ENCODE results near the gene COL24A1.
"Not testable (repeated sequence)": the region's sequence is repeated elsewhere in the genome, so short reads cannot be mapped to it uniquely, and the experiment has no call there.

Gene COL24A1

GRCh38 chr1:86152887-86153286 lies 3.7 kb downstream of the COL24A1 start:
- DNase-seq (ENCODE audit: low read depth), result no peak

GRCh38 chr1:86151427-86151826 lies 5.1 kb downstream of the COL24A1 start:
- no peak for DNase-seq (ENCODE audit: low read depth)

DNA sequence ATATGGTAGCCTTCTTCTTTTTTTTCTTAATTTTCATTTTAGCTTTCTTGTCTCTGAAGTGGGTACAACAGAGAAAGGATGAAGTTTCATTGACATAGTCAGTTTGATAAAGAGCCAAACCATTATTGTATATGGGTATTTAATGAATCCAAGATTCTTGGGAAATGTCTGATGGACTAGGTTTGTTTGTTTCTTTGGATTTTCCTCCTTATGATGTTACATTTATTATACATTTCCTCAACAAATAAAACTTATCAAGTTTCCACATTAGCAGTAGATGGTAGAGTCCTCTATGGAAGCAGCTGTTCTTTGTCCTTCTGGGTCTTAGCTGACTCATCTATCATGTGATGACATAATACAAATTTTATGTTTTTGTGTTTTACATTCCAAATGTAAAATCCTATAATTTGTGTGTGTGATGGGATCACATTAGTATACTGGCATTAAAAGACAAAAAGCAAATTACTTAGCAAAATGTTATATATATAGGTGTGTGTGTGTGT lies 6.0 kb downstream of the COL24A1 start:
- DNase-seq (ENCODE audit: low read depth), result no peak

GRCh38 chr1:86149591-86149990 lies 7.0 kb downstream of the COL24A1 start:
- DNase-seq (ENCODE audit: low read depth), result no peak

GRCh38 chr1:86147755-86148154 lies 8.8 kb downstream of the COL24A1 start:
- DNase-seq (ENCODE audit: low read depth), result no peak

DNA sequence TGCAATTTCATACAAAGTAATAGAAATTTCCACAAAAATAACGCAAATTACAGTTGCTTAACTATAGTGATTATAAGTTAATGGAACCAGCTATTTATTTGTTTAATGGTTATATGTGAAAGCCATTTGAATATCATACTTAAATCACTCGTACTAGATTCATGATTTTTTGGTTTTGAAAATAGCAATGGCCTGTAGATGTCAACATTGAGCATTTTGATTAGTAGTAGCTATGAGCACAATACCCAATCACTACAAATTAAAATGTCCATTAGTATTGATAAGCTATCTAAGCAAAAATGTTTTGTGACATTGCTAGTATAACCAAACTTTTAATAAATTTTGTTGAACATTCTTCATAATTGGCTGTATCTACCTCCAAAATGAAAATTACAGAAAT lies 10.0 kb downstream of the COL24A1 start:
- no peak for DNase-seq (ENCODE audit: low read depth)

DNA sequence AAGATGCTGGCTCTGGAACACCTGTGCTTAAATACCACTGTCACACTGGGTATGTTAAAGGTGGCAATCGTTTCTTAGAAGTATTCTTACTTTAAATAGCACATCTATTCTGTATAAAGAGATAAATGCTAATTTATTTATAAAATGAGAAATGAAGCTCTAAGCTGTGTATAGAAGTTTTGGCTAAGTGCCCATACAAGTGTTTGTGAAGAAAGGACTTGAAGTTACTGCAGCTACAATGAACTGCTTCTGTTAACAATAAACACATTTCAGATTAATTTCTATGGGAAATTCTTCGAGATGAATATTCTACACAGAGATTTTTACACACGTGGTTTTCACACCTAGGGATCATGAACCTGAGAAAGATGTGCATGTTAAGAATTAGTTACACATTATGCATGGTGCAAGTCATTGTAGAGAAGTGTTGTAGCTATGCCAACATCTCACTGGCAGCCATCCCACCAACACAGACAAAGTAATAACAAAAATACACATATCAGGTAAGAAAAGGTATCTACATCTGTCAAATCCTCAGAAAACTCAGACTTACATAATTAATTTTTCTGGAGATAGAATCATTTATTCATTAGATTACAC lies 16.2 kb downstream of the COL24A1 start:
- DNase-seq (ENCODE audit: low read depth), result no peak

GRCh38 chr1:86138746-86139145 lies 17.8 kb downstream of the COL24A1 start:
- no peak for DNase-seq (ENCODE audit: low read depth)

- DNase-seq (ENCODE audit: low read depth), result no peak
Measured at GRCh38 chr1:86137436-86137835, 19.1 kb downstream of the COL24A1 start.

- no peak for DNase-seq (ENCODE audit: low read depth)
Measured at GRCh38 chr1:86119214-86119764, 37.3 kb downstream of the COL24A1 start.

DNA sequence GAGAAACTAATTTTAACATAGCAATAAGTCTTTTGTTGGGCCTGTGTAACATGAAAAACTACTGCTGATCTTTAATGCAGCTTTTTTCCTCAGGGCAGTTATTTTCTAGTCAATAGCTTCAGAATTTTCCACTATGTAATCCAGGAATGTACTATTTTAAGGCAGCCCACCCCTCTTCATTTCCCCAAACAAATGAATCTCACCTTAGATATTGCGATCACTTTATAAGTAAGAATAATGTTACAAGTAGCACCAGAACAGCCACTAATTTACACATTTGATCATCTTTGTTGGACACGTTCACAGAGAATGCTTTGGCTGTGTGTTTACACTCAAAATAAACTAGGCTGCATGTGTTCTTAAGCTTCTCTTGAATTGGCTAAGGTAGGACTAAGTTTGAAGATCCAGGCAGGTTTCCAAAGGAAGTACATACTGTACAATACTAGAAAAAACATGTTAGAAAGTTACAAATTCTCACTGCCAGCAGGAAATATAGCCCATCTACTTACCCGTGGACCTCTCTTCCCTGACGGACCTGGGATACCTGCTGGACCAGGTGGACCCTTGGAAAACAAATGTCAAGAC lies 41.7 kb downstream of the COL24A1 start:
- DNase-seq (ENCODE audit: low read depth), result no peak

GRCh38 chr1:86114236-86114635 lies 42.3 kb downstream of the COL24A1 start:
- DNase-seq (ENCODE audit: low read depth), result no peak

- not testable (repeated sequence) for DNase-seq (ENCODE audit: low read depth)
Measured at GRCh38 chr1:86111590-86111989, 45.0 kb downstream of the COL24A1 start.

DNA sequence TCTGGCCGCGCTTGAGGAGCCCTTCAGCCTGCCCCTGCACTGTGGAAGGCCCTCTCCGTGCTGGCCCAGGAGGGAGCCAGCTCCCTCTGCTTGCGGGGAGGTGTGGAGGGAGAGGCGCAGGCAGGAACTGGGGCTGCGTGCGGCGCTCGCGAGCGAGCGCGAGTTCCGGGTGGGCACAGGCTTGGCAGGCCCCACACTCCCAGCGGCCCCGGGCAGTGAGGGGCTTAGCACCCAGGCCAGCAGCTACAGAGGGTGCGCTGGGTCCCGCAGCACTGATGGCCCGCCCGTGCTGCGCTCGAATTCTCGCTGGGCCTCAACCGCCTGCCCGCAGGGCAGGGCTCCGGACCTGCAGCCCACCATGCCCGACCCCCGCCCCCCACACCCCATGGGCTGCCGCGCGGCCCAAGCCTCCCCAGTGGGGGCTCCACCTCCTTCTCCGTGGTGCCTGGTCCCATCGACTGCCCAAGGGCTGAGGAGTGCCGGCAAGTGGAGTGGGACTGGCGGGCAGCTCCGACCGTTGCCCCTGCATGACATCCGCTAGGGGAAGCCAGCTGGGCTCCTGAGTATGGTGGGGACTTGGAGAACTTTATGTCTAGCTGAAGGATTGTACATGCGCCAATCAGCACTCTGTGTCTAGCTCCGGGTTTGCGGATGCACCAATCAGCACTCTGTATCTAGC lies 46.0 kb downstream of the COL24A1 start:
- no peak for DNase-seq (ENCODE audit: low read depth)

GRCh38 chr1:86105533-86105866 lies 51.1 kb downstream of the COL24A1 start:
- no peak for DNase-seq (ENCODE audit: low read depth)

DNA sequence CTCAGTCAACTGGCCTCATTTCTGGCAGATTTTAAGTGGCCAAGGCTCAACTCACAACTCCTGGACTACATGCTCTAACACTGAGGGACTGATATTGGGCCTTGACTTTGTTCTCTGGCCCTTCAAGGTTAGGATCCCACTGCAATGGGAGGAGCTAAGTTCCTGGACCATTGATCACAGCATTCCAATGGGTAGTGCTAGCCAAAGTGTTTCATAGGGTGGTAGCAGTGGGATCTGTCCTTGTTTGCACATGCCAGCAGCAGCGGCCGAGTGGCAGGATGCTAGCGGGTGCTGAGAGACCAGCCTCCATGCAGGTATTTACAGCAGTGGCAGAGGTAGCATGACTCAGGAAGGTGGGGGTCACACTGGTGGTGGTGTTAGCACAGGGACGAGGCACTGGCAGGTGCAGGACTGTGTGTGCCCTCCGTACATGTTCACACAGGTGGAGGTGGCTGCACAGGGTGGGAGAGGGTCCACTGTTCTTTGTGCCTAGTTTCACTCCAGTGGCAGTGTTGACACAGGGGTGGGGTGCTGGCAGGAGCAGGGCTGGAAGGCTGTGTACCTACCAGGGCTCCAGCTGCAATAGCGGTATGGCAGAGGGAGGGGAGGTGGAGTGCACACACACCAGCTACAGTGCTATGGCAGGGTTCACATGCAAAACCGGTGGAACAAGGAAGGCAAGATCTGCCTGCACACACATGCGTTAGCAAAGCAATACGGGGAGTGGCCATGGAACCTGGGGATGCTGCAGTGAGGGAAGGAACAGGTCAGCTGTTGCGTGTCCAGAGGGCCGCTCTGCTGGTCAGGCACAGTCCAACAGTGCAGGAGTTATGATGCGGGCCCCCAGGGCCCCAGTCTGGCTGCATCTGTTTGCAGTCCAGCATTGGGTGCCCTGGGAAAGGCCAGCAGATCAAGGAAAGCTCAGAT lies 51.7 kb downstream of the COL24A1 start:
- no peak for DNase-seq (ENCODE audit: low read depth)

DNA sequence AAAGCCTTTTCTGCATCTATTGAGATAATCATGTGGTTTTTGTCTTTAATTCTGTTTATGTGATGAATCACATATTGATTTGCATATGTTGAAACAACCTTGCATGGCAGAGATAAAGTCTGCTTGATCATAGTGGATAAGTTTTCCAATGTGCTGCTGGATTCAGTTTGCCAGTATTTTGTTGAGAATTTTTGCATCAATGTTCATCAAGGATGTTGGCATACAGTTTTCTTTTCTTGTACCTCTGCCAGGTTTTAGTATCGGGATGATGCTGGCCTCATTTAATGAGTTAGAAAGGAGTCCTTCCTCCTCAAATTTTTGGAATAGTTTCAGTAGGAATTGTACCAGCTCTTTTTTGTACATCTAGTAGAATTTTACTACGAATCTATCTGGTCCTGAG lies 55.0 kb downstream of the COL24A1 start:
- DNase-seq (ENCODE audit: low read depth), result no peak

- DNase-seq (ENCODE audit: low read depth), result no peak
Measured at GRCh38 chr1:86100401-86100800, 56.2 kb downstream of the COL24A1 start.

DNA sequence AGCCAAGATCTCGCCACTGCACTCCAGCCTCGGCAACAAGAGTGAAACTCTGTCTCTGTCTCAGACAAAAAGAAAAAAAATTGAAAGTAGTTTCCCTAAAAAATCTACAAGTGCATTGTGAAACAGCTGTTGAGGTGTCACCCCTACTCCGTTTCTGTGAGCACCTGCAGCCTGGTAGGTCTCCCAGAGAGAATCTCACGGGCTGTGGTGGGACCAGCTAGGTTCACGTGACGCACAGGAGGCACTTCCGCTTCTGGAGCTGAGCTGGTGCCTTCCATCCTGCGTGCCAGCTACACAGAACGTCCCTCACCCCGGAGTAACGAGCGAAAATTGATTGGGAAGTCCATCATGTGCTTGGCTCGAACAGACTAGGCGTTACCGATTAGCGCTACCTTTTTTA lies 66.8 kb downstream of the COL24A1 start:
- DNase-seq (ENCODE audit: low read depth), result no peak

- DNase-seq (ENCODE audit: low read depth), result no peak
Measured at GRCh38 chr1:86085741-86086409, 70.7 kb downstream of the COL24A1 start.

GRCh38 chr1:86084998-86085397 lies 71.6 kb downstream of the COL24A1 start:
- no peak for DNase-seq (ENCODE audit: low read depth)

DNA sequence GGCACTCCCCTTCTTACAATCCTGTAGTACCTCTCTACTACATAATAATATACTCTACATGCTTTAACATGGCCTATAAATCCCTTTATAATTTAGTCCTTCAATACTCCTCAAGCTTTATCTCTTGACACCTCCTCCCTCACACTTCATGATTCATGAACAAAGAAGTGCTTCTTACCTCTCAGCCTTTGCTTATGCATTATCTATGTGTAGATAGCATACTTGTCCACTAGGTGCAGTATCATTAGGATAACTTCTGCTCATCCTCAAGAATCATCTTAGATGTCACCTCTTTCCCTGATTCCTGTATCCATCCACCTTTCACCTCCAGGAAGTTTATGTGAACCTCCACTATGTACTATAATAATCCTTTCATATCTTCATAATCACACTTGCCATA lies 74.4 kb downstream of the COL24A1 start:
- no peak for DNase-seq (ENCODE audit: low read depth)
